HG03432 (cell line): ENCODE data around the gene CD247.

Source experiments
- ATAC-seq: cut with Tn5 transposase; IDR thresholded peaks from one replicate; pipeline ENCODE4 v1.9.1; 2021; ENCODE audit warnings: mild to moderate bottlenecking, moderate library complexity; ENCODE audit not compliant: unreplicated experiment

The CD247 gene

DNA sequence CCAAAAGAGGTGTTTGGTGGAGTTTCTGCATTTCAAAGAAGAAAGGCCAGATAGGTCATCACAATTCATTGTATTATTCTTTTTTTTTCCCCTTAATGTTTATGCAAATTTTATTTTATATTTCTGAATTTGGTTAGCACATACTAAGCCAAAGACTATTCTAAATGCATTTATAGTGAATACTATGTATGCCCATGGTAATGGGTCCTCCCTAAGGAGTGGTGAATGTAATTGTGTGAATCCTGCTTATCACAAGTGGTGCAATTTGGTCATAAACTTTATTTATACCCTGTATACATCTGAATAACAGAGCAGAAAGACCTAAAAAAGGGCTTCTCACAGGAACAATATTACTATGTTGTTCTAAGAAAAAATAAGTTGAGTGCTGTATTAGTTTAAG is 99.1 kb downstream of the CD247 start:
- no peak for ATAC-seq

DNA sequence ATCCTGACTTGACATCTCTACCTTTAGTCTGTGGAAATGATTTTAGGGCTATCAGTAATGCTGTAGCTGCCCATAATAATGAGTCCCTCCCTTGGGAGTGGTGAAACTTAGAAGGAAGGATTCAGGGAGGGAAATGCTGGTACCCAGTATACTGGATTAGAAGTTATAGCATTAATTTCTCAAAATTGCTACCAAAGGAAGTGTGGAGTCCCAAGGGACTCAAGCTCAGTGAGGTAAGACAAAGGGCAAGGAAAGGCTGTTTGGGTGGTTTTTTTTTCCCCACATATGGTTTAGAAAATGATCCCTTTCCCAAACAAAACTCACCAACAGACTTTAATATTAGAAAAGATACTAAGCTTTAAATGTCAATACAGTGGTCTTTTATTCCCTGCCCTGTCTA is 99.9 kb downstream of the CD247 start:
- no peak for ATAC-seq

- no peak for ATAC-seq
Measured at GRCh38 chr1:167416506-167416905, 101.8 kb downstream of the CD247 start.

GRCh38 chr1:167413328-167413727 is 105.0 kb downstream of the CD247 start:
- no peak for ATAC-seq

DNA sequence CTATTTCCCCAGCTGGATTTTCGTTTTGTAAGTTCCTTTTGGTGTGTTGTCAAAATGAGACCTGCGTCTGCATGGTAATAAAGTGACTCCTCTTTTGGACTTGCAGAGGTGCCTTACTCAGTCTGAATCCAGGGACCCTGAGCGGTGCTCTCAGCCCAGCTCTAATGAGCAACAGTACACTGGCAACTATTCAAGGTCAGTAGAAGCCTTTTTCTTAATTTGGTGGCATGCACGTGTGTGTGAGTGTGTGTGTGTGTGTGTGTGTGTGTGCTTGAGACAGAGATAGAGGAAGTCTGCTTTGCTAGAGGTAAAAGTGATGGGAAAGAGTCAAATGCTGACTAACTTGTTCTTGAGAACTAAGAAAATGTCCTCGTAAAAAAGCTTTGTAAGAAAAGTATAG is 105.4 kb downstream of the CD247 start:
- ATAC-seq, result no peak

GRCh38 chr1:167412072-167412471 is 106.3 kb downstream of the CD247 start:
- no peak for ATAC-seq

DNA sequence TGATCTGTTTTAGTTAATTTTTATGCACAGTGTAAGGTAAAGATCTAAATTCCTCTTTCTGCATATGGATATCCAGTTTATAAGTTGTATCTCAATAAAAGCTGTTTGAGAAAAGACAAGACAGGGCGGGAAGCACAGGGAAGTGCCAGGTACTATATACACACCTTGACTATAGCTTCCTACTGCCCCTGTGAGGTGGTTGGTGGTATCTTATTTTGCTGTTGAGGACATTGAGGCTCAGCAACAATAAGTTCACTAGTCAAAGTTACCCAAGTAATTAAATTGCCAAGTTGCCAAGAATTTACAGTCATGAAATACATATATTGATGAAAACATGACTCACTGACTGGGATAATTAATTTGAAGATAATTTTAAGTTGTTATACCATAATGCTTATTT is 109.1 kb downstream of the CD247 start:
- ATAC-seq, result no peak

DNA sequence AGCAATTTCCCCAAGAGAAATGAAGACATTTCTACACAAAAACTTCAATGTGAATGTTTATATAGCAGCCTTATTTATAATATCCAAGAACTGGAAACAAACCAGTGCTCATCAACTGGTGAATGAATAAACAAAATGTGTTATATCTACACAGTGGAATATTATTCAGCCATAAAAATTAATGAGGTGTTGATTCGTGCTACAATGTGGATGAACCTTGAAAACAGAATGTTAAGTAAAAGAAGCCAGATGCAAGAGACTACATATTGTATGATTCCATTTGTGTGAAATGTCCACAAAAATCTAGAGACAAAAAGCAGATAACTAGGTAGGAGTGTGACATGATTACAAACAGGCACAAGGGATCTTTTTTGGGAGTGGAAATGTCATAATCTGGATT is 110.0 kb downstream of the CD247 start:
- no peak for ATAC-seq

- no peak for ATAC-seq
Measured at GRCh38 chr1:167404908-167405307, 113.4 kb downstream of the CD247 start.

- ATAC-seq, result no peak
Measured at GRCh38 chr1:167404161-167404888, 114.0 kb downstream of the CD247 start.

- ATAC-seq, result peak; percentile 74
Measured at GRCh38 chr1:167401260-167401873, 117.0 kb downstream of the CD247 start.

DNA sequence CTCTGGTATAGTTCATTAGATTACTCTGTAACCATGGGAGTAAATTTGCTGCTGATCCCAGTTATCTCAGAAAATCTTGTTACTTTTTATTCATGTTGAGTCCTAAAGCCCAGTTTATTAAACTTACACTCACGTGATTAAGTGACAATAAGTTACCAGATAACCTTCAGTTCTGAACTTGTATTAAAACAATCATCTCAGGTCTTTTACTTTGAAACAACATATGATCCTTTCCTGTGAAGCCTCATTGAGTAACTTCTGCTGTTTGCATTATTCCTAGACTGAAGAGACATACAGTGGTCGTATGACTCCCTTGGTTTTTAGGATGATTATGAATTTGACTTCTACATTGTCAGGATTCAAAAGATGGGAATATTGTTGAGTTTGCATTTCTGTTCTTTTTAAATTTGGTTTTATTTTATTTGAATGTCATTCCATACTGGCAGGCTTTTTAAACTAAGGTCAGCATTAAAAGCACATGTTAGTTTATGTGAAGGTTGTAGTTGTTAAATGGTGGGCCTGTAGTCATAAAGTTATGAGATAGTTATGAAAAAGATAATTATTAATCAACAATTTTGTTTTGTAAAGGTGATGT is 117.9 kb downstream of the CD247 start:
- no peak for ATAC-seq

DNA sequence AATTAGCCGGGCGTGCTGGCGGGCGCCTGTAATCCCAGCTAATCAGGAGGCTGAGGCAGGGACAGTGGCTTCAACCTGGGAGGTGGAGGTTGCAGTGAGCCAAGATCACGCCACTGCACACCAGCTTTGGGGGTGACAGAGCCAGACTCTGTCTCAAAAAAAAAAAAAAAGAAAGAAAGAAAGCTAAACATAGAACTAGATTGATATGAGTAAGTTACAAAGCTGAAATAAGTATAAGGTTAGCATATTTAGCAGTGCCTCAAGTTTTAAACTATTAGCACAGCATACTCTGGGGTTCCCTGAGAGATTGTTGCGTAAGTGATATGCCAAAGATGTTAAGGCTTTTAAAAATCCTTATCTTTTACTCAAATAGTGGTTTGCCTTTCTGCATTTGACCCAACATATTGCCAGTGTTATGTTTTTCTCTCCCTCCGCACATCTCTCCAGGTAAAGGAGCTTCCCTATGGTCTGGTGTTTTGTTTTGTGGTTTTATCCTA is 126.1 kb downstream of the CD247 start:
- no peak for ATAC-seq

DNA sequence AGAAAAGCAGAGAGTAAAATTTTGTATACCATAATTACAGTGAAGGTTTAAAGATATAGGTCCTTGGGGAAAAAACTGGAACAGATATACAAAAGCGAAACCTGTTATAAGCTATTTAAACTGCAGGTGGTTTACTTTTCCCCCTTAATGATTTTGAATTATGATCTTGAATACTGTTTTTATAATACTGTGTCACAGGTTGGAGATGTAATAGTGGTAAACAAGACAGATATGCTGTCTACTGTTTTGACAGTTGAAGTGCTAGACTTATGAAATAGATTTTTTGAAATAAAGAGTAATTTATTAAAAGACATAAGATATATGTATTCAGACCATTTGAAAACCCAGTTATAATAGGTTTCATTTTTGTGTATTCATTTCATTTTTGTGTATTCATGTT is 129.4 kb downstream of the CD247 start:
- ATAC-seq, result no peak

- ATAC-seq, result no peak
Measured at GRCh38 chr1:167387251-167387910, 130.9 kb downstream of the CD247 start.
